ENCODE measurements around the gene RAD51B.

DNA sequence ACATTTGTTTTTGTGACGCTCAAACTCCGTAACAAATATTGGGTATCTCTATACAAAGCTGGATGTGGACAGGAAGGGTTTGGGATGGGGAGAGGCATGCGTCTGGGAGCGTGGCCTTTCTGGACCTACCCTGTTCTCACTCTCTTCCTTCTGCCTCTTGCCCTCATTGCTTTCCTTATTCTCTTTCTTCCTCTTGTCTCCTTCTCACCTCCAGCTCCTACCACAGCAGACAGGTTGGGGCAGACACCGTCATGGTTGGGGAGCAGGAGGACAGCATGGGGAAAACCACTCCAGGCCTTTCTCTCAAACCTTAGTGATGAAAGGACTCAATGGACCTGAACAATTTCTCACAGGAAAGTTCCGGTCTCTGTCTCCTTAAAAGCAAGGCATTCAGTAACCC lies 465.3 kb downstream of the RAD51B start:
- TF ChIP-seq POLR2AphosphoS5 (IDR thresholded peaks at IDR 0.05) (no peak), POLR2A (IDR thresholded peaks at IDR 0.05) (no peak)
- TF ChIP-seq, protein P1, sequence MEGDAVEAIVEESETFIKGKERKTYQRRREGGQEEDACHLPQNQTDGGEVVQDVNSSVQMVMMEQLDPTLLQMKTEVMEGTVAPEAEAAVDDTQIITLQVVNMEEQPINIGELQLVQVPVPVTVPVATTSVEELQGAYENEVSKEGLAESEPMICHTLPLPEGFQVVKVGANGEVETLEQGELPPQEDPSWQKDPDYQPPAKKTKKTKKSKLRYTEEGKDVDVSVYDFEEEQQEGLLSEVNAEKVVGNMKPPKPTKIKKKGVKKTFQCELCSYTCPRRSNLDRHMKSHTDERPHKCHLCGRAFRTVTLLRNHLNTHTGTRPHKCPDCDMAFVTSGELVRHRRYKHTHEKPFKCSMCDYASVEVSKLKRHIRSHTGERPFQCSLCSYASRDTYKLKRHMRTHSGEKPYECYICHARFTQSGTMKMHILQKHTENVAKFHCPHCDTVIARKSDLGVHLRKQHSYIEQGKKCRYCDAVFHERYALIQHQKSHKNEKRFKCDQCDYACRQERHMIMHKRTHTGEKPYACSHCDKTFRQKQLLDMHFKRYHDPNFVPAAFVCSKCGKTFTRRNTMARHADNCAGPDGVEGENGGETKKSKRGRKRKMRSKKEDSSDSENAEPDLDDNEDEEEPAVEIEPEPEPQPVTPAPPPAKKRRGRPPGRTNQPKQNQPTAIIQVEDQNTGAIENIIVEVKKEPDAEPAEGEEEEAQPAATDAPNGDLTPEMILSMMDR (IDR thresholded peaks at IDR 0.05): no peak
